Dermis microvascular lymphatic vessel endothelial cell (primary cell): ENCODE results near the gene KIRREL3. TPM values are rescaled to one million over a fixed set of nuclear protein-coding genes. Genes with fewer than 3 reads are reported as not detected.
"Not testable (repeated sequence)": the region's sequence is repeated elsewhere in the genome, so short reads cannot be mapped to it uniquely, and the experiment has no call there.

ENCODE experiments used
- DNase-seq, 2 donors: peaks; one replicate each; pipeline versions ENCODE4 v3.0.0 to v3.0.0-alpha.2; 2010; ENCODE audit warnings: low read depth in 2 of 2
- total RNA-seq: library from RNA; depleted of rRNA; stranded (reverse); fragments of >200 nt; gene quantifications from 2 replicates; pipeline ENCODE4 v1.2.1, GENCODE V29; 2014

KIRREL3 gene
- total RNA-seq, 1 donor from 2014 or later = not detected

DNA sequence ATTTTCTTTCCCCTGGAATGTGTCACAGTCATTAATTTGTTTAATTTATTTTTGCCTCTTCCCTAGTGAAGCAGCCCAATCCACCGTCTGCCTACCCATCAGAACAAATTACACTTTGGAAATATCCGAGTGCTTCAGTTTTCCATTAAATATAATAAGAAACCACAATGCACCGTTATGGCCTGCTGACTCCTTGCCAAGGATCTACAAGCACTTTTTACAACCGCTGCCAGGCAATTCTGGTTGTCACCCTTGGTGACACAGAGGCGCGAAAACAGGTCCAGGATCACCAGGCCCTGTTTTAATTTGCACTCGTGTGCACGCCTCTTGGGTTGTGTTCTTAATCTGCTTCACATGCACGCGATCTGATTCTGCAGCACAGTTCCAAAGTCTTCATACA lies 43.9 kb downstream of the KIRREL3 start:
- no peak for DNase-seq

DNA sequence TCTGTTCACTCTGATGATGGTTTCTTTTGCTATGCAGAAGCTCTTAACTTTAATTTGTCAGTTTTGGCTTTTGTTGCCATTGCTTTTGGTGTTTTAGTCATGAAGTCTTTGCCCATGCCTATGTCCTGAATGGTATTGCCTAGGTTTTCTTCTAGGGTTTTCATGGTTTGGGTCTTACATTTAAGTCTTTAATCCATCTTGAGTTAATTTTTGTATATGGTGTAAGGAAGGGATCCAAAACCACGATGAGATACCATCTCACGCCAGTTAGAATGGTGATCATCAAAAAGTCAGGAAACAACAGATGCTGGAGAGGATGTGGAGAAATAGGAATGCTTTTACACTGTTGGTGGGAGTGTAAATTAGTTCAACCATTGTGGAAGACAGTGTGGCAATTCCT lies 48.0 kb downstream of the KIRREL3 start:
- DNase-seq = not testable (repeated sequence)

DNA sequence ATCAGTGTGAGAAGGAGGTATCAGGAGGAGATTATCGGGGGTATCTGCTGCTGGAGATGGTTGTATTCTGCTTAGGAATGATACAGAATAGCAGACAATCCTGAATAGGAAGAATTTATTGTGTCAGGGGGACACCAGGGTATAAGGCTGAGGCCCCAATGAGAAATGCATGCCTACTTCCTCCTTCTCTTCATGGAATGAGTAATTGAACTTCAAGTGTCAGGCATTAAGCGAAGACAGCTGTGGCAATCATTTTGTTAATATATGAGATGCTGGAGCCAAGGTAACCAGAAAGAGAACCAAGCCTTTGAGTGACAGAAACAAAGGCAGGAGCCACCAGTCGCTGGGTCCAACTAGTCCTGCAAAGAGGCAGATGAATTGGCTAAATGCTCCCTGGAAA lies 49.1 kb downstream of the KIRREL3 start:
- DNase-seq = no peak

GRCh38 chr11:126949066-126949891 lies 51.3 kb downstream of the KIRREL3 start:
- DNase-seq = no peak

DNA sequence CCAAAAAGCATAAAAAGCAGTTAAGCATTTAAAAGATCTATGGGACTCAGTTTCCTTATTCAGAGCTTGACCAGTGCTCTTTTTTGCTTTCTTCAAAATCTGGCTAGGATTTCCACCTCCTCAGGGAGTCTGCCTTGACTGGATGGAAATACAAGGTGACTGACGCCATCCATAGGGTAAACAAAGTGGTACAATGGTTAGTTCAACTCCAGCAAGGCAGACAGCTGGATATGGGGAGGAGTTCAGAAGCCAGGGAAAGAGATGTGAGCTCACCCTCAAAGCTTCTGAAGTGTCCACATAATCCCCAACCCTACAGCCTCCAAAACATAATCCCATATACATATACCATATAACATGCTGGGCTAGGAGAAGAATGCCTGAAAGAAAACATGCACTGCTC lies 52.0 kb downstream of the KIRREL3 start:
- DNase-seq = no peak

DNA sequence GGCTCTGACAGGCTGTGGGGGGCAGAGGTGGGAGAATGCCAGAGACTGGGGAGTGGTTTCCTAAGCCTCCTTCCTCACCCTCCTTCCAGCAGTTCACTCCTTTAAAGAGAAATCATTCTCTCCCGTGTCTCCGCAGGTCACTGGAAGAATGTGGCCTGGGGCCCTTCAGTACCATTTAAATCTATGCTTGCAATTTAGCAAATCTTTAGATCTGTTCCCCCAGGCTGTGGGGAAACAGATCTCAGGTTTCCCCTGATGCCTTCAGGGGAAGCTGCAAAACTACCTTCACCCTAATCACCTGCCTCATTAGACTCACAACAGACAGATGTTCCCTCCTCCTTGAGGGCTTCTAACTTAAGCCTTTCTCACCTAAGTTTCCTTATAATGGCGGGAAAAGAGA lies 55.3 kb downstream of the KIRREL3 start:
- no peak for DNase-seq

DNA sequence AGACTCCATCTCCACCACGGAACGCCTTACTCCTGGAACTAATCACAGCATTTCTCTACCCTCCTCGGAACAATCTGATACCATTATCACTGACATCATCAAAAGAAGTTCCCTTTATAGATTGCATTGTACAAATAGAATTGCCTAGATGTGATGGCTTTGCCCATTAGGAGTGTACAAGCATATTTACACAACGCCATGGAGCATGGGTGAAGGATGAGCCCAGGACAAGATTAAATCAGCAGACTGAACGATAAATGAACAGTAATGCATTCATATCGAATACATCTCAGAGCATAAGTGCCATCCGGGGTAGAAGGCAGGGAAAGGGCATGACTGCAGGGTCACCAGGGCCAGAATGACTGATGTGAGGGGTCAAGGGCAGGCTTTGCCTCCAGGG lies 57.3 kb downstream of the KIRREL3 start:
- DNase-seq = no peak

GRCh38 chr11:126942146-126942545 lies 58.4 kb downstream of the KIRREL3 start:
- DNase-seq = no peak

DNA sequence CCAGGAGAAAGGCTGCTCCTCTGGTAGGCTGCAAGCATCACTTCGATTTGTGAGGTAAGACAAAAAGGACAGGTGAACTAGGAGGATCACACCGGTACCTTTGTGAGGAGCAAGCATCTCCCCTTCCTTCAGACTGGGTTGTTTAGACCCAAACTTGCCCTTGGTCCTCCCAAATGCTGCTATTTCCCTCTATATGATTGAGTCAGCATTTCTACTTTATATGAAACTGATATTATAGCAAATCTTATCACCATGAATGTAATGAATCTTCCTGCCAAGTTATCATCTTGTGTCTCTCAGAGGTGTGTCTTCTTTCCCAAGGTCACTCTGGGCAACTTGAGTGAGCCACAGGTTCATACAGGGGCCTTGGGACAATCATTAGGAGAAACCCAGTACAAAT lies 61.0 kb downstream of the KIRREL3 start:
- DNase-seq = no peak

DNA sequence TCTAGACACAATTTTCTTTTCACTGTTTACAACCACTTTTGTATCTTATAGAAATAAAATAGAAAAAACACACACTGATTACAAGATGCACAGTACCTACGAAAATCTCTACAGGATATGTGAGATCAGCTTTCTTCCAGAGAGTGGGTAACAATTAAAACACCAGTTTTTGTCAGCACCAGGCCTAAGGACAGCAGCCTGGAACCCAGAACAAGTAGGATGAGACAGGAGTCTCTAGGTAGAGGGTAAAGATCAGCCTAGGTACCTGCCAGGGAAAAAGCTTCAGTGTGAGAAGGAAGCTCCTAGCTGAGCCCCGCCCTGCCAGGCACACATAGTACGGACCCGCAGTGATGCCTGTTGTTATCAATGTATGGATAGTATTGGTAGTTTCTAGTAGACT lies 61.9 kb downstream of the KIRREL3 start:
- no peak for DNase-seq

DNA sequence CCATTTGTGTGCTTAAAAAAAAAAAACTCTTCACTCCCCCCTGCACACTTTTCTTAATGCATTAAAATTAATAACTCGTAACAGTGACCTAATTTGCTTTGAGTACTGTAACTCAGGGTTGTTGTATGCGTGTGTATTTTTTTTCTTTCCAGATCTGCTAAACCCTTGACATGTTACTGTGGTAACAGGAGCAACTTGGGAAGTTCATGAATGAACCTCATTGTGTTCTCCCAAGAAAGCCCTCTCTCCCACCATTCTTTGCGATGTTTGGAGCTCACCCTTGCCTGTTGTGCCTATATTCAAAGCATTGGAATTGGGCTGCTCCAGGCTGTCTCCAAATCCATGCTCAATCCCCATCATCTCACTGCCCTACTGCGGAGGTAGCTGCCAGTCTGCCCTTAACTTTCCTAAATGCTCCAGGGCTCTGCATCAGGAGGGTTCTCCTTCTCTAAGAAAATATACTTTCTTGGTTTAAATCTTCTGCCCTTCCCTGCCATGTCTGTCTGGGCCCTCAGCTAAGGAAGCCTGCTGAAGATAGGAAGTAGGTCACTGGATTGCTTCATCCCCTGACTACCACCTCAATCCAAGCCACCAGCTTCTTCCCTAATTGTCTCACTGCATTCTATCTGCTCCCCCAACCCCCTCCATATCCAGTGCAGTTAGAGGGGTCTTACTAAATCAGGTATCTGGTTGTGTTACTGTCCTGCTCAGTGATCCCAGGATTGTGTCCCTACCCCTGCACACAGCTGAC lies 70.3 kb downstream of the KIRREL3 start:
- DNase-seq = no peak

DNA sequence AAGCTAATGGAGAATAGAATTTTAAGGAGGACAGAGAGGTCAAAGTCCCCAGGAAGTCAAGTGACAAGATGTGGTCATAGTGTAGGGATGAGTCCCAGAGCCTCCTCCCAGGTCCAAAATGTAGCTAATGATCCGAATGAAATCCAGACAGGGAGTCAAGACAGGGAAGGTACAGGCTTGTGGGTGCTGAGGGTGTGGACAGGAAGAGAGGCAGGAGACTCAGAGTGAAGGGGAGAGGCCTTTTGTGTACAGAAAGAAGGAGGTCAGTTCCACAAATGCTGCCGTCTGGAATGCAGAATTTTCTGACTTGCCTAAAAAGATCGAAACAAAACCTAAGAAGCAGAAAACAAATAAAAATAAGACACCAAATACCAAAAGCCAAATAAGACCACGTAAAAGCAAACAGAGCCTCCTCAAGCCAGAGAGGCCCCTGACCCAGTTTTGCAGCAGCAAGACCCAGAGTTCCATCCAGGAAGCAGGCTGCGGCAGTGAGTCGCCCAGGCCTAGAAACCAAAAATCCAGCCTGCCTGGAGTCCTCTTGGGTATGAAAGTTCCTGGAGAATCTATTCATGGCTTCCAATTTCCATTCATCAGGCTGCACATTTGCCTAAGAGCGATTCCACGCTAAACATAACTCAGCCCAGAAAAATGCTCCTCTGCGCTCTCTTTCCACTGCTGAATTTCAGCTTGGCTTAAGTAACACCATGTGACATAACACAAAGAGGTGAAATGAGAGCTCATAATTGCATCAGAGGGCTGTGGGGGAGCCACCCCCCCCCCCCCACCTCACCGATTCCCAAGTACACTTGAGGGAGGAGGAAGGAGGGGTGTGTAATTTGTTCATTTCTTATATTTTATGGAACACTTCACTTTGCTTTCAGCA lies 71.2 kb downstream of the KIRREL3 start:
- no peak for DNase-seq

GRCh38 chr11:126927623-126928022 lies 72.9 kb downstream of the KIRREL3 start:
- no peak for DNase-seq

- DNase-seq = no peak
These were observed 74.2 kb downstream of the KIRREL3 start for GRCh38 chr11:126926376-126926791.

DNA sequence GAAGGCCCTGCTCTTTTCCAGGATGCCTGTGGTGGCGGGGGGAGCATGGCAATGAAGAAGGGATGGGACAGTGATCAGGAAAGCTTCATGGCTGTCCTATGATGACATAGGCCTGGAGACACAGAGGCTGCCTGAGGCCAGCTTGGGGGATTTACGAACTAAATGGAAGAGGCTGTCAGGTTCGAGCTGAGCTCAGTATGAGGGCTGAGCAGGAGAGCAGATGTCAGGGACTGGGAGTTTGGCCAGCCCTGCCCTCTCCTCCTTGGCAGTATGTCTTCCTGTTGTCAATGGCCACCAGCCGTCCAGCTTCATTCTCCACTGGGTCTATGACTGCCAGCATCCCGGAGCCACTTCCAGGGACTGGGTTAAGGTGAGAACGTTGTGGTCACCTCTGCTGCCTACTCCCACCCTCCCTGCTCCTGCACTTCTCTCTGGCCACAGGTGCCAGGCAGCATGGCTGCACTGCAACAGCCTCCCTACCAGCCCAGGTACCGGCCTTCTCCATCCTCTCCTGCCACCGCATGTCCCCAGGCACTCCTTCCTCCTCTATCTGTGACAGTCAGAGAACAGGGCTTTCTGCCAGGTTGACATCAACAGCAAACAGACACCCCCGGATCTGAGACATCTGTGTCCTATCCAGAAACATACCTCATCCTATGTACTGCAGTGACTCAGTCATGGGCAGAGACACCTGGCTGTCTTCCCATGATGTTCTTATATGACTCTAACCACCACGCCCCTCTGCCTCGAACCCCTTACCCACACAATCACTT lies 75.1 kb downstream of the KIRREL3 start:
- DNase-seq = no peak

DNA sequence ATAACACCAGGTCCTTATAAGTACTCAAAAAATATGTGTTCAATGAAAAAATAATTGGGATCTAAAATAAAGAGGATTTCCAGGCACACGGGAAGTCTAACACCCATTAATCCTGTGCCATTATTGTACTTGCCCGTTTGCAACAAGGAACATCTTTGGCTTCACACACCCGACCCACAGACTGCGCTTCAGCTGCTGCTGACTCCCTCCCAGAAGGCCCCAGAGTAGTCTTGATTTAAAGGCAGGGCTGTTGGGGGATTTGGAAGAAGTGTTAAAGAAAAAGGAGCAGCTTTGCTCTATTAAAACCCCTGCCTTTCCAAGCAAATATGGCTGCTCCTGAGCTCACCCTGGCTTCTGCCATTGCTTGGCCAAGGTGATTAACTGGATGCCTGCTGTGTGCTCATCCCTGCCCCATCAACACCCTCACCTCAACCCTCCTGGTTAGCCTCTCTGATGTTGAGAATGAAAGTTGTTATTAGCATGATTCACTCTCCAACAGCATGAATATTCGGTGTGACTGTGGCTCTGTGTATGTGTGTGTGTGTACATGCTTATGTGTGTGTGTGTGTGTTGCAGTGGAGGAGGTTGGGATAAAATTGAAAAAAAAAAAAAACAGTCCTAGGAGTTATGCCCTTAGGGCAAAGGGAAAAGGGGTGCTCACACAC lies 76.1 kb downstream of the KIRREL3 start:
- no peak for DNase-seq

DNA sequence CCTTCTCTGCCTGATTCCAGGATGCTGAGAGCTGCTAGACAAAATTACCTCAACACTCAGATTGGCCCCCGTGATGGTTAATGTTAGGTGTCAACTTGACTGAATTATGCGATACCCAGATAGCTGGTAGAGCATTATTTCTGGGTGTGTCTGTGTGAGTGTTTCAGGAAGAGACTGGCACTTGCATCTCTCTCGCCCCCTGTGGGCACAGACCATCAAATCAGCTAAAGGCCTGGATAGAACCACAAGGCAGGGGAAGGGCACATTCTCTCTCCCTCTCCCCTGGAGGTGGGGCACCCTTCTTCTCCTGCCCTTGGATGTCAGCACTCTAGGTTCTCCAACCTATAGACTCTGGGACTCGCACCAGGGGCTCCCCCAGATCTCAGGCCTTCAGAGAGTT lies 79.7 kb downstream of the KIRREL3 start:
- no peak for DNase-seq

DNA sequence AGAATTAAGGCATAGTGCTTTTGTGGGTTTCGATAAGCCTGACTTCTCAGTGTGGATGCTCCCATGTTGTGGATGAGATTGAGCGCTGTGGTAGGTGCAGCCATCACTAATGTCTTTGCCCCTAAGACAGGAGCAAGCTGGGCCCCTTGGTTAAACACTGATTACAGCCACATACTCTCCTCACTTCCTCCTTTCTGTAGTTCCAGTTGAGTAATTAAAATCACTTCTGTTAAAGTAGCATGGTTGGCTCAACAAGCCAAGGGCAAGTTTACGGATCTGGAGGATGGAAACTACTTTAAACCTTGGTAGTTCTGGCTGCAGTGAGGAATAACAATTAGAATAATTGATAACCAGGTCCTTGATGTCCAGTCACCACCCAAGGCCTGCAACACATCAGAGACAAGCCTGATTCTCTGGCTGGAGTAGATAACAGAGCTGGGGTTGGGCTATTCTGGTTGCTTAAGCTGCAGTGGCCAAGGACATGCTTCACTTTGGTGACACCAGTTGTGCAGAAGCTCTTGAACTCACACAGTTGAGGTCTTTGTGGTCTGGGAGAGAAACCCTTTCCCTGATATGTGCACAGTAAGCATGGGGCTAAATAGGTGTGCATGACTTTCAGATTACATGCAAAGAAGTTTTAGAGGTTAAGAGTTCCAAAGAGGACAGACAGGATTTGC lies 81.3 kb downstream of the KIRREL3 start:
- DNase-seq = no peak

- DNase-seq = no peak
These were observed 82.0 kb downstream of the KIRREL3 start for GRCh38 chr11:126918556-126918955.
